IMR-90 (cell line): ENCODE data around the gene USP25. TPM values are rescaled to one million over a fixed set of nuclear protein-coding genes. Genes with fewer than 3 reads are reported as not detected.

ENCODE experiments used
- ATAC-seq: fragments of 200-7000 bp; cut with Tn5 transposase; 2 replicates; pipeline ENCODE4 v1.9.1; 2020; ENCODE audit warnings: low read depth, mild to moderate bottlenecking, moderate library complexity
- BruUV-seq: library from RNA; stranded (reverse); fragments of 400-500 nt; replicated peaks from 2 replicates; lab custom pipeline; 2021; lab: Mats Ljungman, UMichigan
- CTCF ChIA-PET: fragments of 300-600 bp; formaldehyde crosslinking; extraction: SDS; loops from one replicate; lab custom pipeline; 2021; ENCODE audit warnings: antibody characterized with exemption; lab: Yijun Ruan, JAX
- POLR2A ChIA-PET: fragments of 300-600 bp; sonication (Branson Sonifier 250); formaldehyde crosslinking; loops from one replicate; lab custom pipeline; 2022; ENCODE audit warnings: antibody characterized with exemption; ENCODE audit not compliant: unreplicated experiment; lab: Charles Lee
- DNase-seq: peaks from one replicate; pipeline ENCODE4 v3.0.0; 2013
- H2AFZ ChIP-seq: replicated peaks from 2 replicates; pipeline ENCODE3; 2013; ENCODE audit warnings: low read length, mild to moderate bottlenecking; ENCODE audit not compliant: poor library complexity
- H2AK5ac ChIP-seq: 2 replicates; pipeline ENCODE4 v1.6.1; 2013; ENCODE audit warnings: low read depth, low read length, inconsistent platforms
- H2AK9ac ChIP-seq: replicated peaks from 2 replicates; pipeline ENCODE3; 2013; ENCODE audit warnings: mild to moderate bottlenecking, low read depth, low read length, moderate library complexity; ENCODE audit not compliant: poor library complexity
- H2BK120ac ChIP-seq: 2 replicates; pipeline ENCODE4 v1.6.1; 2013; ENCODE audit warnings: low read depth, low read length, inconsistent platforms
- H2BK15ac ChIP-seq: 3 replicates; pipeline ENCODE4 v1.6.1; 2013; ENCODE audit warnings: low read depth, low read length, inconsistent platforms
- H2BK20ac ChIP-seq: 2 replicates; pipeline ENCODE4 v1.6.1; 2013; ENCODE audit warnings: low read depth, mild to moderate bottlenecking, inconsistent platforms, low read length, moderate library complexity
- H2BK5ac ChIP-seq: 2 replicates; pipeline ENCODE4 v1.6.1; 2013; ENCODE audit warnings: mild to moderate bottlenecking, low read depth, low read length, inconsistent platforms; ENCODE audit not compliant: poor library complexity, severe bottlenecking
- H3K14ac ChIP-seq: replicated peaks from 2 replicates; pipeline ENCODE4 v1.6.1; 2013; ENCODE audit warnings: low read depth, low read length, inconsistent platforms
- H3K18ac ChIP-seq: 2 replicates; pipeline ENCODE4 v1.6.1; 2013; ENCODE audit warnings: low read depth, low read length, control low read depth
- H3K23ac ChIP-seq: 2 replicates; pipeline ENCODE4 v1.6.1; 2013; ENCODE audit warnings: low read depth, low read length, inconsistent platforms
- H3K27ac ChIP-seq: 2 replicates; pipeline ENCODE4 v1.5.1; 2013; ENCODE audit warnings: mild to moderate bottlenecking, control low read depth, low read length; ENCODE audit not compliant: insufficient read depth
- H3K27me3 ChIP-seq: 2 replicates; pipeline ENCODE4 v1.6.1; 2013; ENCODE audit warnings: low read length; ENCODE audit not compliant: control insufficient read depth, insufficient read depth
- H3K36me3 ChIP-seq: 2 replicates; pipeline ENCODE4 v1.6.1; 2013; ENCODE audit warnings: low read length, mixed read lengths; ENCODE audit not compliant: control insufficient read depth, insufficient read depth
- H3K4ac ChIP-seq: 2 replicates; pipeline ENCODE4 v1.6.1; 2013; ENCODE audit warnings: low read depth, low read length, inconsistent platforms
- H3K4me1 ChIP-seq: 2 replicates; pipeline ENCODE4 v1.6.1; 2013; ENCODE audit warnings: low read length, mixed read lengths; ENCODE audit not compliant: control insufficient read depth, insufficient read depth
- H3K4me2 ChIP-seq: 2 replicates; pipeline ENCODE4 v1.6.1; 2013; ENCODE audit warnings: low read depth, mild to moderate bottlenecking, control low read depth, low read length, moderate library complexity
- H3K4me3 ChIP-seq: 2 replicates; pipeline ENCODE4 v1.5.1; 2013; ENCODE audit warnings: low read depth, mild to moderate bottlenecking, control low read depth, low read length, moderate library complexity; ENCODE audit not compliant: insufficient read depth
- H3K56ac ChIP-seq: 2 replicates; pipeline ENCODE4 v1.6.1; 2013; ENCODE audit warnings: low read length, inconsistent platforms; ENCODE audit not compliant: insufficient read depth; ENCODE audit errors: extremely low read depth
- H3K79me1 ChIP-seq, 2 experiments: 2 replicates each; pipeline ENCODE4 v1.6.1; 2013; ENCODE audit warnings: low read length in 2 of 2, inconsistent platforms in 1 of 2, low read depth in 1 of 2
- H3K9ac ChIP-seq: 2 replicates; pipeline ENCODE4 v1.6.1; 2013; ENCODE audit warnings: low read depth, low read length, control low read depth
- H3K9me1 ChIP-seq: 2 replicates; pipeline ENCODE4 v1.6.1; 2013; ENCODE audit warnings: low read length, inconsistent platforms; ENCODE audit not compliant: insufficient read depth
- H3K9me3 ChIP-seq: 2 replicates; pipeline ENCODE4 v1.6.1; 2013; ENCODE audit warnings: low read length; ENCODE audit not compliant: control insufficient read depth, insufficient read depth
- H4K20me1 ChIP-seq: 2 replicates; pipeline ENCODE4 v1.6.1; 2013; ENCODE audit warnings: low read length, inconsistent platforms; ENCODE audit not compliant: insufficient read depth
- H4K5ac ChIP-seq: 2 replicates; pipeline ENCODE4 v1.6.1; 2013; ENCODE audit warnings: mild to moderate bottlenecking, low read depth, low read length, control low read depth
- H4K8ac ChIP-seq, 2 experiments: 2 replicates each; pipeline ENCODE4 v1.6.1; 2013; ENCODE audit warnings: low read depth in 2 of 2, low read length in 2 of 2, control low read depth in 1 of 2, inconsistent platforms in 1 of 2
- H4K91ac ChIP-seq: 2 replicates; pipeline ENCODE4 v1.6.1; 2013; ENCODE audit warnings: low read depth, low read length, inconsistent platforms; ENCODE audit not compliant: insufficient read depth
- CEBPB ChIP-seq: IDR thresholded peaks from 2 replicates; pipeline ENCODE4 v1.6.1; 2012; ENCODE audit warnings: low read depth, low read length, improper control_type of control experiment
- MXI1 ChIP-seq: IDR thresholded peaks from 2 replicates; pipeline ENCODE4 v1.6.1; 2012; ENCODE audit warnings: low read depth, mild to moderate bottlenecking, low read length, moderate library complexity, borderline replicate concordance
- RAD21 ChIP-seq: IDR thresholded peaks from 2 replicates; pipeline ENCODE4 v1.6.1; 2012; ENCODE audit warnings: low read length, improper control_type of control experiment
- WGBS, 2 experiments: methylation state at CpG; one replicate each; pipeline versions ENCODE4 v1.1.5 to v1.1.7; 2013; ENCODE audit warnings: missing lambda C conversion rate in 2 of 2; ENCODE audit not compliant: insufficient read length in 1 of 2; ENCODE audit errors: extremely low coverage in 2 of 2; 5-methylcytosine and 5-hydroxymethylcytosine counted together
- dilution Hi-C: fragments of 300-500 bp; cut with HindIII; formaldehyde crosslinking; loops from one replicate; pipeline ENCODE4 v1.14.3; 2018; ENCODE audit warnings: low sequenced_read_pairs; ENCODE audit not compliant: unreplicated experiment
- in situ Hi-C: fragments of 300-500 bp; cut with MboI; formaldehyde crosslinking; loops from 3 replicates; pipeline ENCODE4 v1.14.3; 2019; ENCODE audit warnings: low sequenced_read_pairs, inconsistent platforms, mixed read lengths
- intact Hi-C: fragments of 100-400 bp; cut with micrococcal nuclease; formaldehyde crosslinking; loops from 2 replicates; pipeline ENCODE4 v1.10.0; 2022
- polyA plus RNA-seq, 3 experiments: library from polyadenylated mRNA; depleted of rRNA; stranded (reverse); fragments of >200 nt; gene quantifications; 2 replicates each; pipeline ENCODE4 v1.2.3, GENCODE V29; 2012; ENCODE audit warnings: low replicate concordance in 1 of 3
- total RNA-seq: library from RNA; depleted of rRNA; stranded (reverse); fragments of >200 nt; gene quantifications from 2 replicates; pipeline ENCODE4 v1.2.3, GENCODE V29; 2012
- TF ChIP-seq, protein P1 (sequence below): fragments of 150-350 bp; IDR thresholded peaks from 2 replicates; pipeline ENCODE4 v1.6.1; 2016; ENCODE audit warnings: low read depth, mild to moderate bottlenecking, low read length, moderate library complexity, borderline replicate concordance

The USP25 gene
- total and polyA plus RNA-seq, 2 of the 4 experiments (the other 2 are of a cell fraction): 9.3 to 23.3 TPM

DNA sequence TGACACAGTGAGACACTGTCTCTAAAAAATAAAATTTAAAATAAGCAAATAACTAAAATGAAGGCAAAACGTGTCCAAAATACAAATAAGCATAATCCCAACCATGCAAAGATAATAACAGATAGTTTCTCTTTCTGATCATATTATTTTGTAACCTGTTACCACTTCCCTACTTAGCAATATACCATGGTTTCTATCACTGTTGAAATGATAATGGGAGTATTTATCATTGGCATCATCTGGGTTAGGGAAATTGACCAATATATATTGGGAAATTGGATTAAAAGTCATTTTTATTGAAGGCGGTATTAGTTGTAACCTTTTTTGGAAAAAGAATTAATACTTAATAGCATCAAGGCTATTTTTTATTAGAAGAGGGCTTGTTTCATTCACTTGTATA lies 47.0 kb downstream of the USP25 start:
- no peaks in the 10 kb centered on the region for H3K27me3 ChIP-seq
- H4K91ac ChIP-seq: no peak overlapping the region
- H3K27ac ChIP-seq: no peak overlapping the region
- no TSS peak for BruUV-seq
- no peaks in the 10 kb centered on the region; the same call in 1 of the 2 replicates for H4K20me1 ChIP-seq
- H2AFZ ChIP-seq: no peak overlapping the region
- no peak overlapping the region for H2BK120ac ChIP-seq
- no peak overlapping the region for H3K9ac ChIP-seq
- DNase-seq (no peak), ATAC-seq (no peak)
- H3K4ac ChIP-seq: no peak overlapping the region
- peak overlapping the region; percentile 14; the same call in 1 of the 2 replicates for H2AK5ac ChIP-seq
- no peak overlapping the region for H4K5ac ChIP-seq
- H2BK20ac ChIP-seq: no peak overlapping the region
- no peak overlapping the region for H3K23ac ChIP-seq
- ChIA-PET CTCF (no interaction called here), POLR2A (no interaction called here)
- peak overlapping the region; percentile 54 for H2BK5ac ChIP-seq
- H3K14ac ChIP-seq: no peak overlapping the region
- in situ Hi-C loops (no loop called here), intact Hi-C loops (loop anchor here (5.0 kb wide), 1 partner anchor 40 kb away; no protein-coding TSS in a partner anchor), dilution Hi-C loops (no loop called here)
- H3K36me3 ChIP-seq: peaks cover 4% of the 10 kb centered on the region
- H2AK9ac ChIP-seq: no peak overlapping the region
- no peak overlapping the region for H4K8ac ChIP-seq
- H3K79me1 ChIP-seq: peaks cover 12 to 15% of the 10 kb centered on the region in 2 experiments
- no peak for TF ChIP-seq CEBPB
- no peak for TF ChIP-seq MXI1
- no peak for TF ChIP-seq RAD21
- TF ChIP-seq, protein P1, sequence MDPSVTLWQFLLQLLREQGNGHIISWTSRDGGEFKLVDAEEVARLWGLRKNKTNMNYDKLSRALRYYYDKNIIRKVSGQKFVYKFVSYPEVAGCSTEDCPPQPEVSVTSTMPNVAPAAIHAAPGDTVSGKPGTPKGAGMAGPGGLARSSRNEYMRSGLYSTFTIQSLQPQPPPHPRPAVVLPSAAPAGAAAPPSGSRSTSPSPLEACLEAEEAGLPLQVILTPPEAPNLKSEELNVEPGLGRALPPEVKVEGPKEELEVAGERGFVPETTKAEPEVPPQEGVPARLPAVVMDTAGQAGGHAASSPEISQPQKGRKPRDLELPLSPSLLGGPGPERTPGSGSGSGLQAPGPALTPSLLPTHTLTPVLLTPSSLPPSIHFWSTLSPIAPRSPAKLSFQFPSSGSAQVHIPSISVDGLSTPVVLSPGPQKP: no peak
- no peak overlapping the region for H3K4me2 ChIP-seq
- H3K4me1 ChIP-seq: peaks cover 5% of the 10 kb centered on the region
- no peaks in the 10 kb centered on the region for H3K9me1 ChIP-seq
- no peak overlapping the region for H3K4me3 ChIP-seq
- peak overlapping the region; percentile 49; the same call in 1 of the 2 replicates for H3K18ac ChIP-seq
- H3K56ac ChIP-seq: no peak overlapping the region
- WGBS, 2 experiments: no CpG with 5 or more reads among the region's 2 CpGs
- no peaks in the 10 kb centered on the region for H3K9me3 ChIP-seq
- H2BK15ac ChIP-seq: no peak overlapping the region
